GM12872 (cell line): ENCODE data around the gene LRMDA.

Experiments
- TF ChIP-seq, protein P1 (sequence below): IDR thresholded peaks from 3 replicates; pipeline ENCODE4 v1.5.1; 2011; ENCODE audit warnings: low read depth, mild to moderate bottlenecking, low read length, moderate library complexity; ENCODE audit not compliant: insufficient read depth

The LRMDA gene

DNA sequence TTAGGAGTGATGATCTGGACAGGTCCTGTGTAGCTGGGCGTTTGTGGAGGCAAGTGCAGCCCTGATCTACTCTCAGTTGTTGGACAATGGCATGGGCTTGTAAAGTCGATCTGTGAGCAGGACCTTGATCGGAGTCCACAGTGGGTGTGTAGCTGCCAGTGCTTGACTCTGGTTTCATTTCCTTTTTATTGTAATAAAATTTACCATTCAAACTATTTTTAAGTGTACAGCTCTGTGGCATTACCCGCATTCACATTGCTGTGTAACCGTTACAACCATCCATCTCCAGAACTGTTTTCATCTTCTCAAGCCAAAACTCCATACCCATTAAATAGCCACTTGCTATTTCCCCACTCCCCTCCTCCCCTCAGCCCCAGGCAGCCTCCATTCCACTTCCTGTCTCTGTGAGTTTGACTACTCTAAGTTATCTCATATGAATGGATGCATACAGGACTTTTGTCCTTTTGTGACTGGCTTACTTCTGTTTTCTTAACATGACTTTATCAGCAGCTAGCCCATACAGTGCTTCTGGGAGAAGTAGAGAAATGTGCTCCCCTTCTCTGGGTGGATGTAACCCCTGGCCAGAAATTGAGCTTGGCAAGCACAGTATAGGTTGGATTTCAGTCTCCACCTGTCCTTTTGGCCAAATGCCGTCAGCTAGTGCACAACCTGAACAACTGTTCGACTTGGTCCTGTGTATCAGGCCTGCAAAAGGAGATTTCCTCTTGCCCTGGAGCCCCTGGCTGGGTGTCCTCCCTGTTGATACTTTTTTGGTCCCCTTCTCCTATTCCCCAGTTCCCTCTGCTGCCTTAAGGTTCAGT lies 180.0 kb downstream of the LRMDA start:
- TF ChIP-seq, protein P1, sequence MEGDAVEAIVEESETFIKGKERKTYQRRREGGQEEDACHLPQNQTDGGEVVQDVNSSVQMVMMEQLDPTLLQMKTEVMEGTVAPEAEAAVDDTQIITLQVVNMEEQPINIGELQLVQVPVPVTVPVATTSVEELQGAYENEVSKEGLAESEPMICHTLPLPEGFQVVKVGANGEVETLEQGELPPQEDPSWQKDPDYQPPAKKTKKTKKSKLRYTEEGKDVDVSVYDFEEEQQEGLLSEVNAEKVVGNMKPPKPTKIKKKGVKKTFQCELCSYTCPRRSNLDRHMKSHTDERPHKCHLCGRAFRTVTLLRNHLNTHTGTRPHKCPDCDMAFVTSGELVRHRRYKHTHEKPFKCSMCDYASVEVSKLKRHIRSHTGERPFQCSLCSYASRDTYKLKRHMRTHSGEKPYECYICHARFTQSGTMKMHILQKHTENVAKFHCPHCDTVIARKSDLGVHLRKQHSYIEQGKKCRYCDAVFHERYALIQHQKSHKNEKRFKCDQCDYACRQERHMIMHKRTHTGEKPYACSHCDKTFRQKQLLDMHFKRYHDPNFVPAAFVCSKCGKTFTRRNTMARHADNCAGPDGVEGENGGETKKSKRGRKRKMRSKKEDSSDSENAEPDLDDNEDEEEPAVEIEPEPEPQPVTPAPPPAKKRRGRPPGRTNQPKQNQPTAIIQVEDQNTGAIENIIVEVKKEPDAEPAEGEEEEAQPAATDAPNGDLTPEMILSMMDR = no peak

DNA sequence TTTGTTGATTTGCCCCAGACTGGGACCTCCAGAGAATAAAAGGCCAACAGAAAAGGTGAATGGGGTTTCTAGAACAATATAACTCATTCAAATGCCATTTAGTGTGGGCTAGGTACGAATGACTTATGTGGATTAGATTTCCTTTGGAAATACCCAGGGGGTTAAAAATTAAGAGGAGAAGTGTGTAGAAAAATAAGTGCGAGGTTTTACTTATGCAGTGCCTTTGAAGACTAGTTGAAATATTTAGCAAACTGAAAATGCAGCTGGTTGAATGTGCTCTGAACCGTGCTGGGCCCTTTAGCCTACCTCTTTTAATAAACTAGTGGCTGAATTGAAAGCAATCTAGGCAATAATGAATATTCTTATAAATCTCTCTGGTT lies 180.6 kb downstream of the LRMDA start:
- TF ChIP-seq, protein P1 = no peak

DNA sequence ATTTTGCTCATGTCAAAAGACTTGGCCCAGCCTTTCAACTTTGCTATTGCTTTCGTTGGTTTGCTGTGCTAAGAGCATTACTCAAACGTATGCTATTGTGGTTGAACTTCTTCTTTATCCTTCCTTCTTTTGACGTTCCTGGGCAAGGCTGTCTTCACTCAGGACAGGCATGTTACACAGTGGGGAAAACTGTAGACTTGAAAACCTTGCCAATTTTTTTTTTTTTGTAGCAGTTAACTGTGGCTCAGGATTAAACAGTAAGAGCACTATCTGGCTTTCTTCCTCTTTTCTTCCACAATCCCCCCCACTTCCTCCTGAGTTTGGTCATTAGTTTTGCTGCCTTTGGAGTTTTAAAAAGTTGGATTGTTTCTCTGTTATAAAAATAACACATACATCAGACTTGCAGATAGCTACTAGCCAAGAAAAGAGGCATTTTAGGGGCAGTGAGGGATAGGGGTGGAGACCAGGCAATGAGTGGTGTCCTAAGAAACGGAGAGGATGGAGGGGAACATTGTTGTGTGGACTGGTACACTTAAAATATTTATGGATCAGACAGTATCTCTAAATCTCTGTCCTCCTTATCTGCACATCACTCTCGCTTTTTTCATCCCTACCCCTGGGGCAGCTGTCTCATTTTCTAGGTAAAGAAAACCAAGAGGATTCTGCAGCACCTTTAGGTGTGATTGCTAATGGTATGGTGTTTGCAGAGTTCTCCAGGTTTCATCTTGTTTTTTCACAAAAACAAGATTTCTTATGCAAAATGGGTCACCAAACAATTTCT lies 181.7 kb downstream of the LRMDA start:
- TF ChIP-seq, protein P1 = no peak

DNA sequence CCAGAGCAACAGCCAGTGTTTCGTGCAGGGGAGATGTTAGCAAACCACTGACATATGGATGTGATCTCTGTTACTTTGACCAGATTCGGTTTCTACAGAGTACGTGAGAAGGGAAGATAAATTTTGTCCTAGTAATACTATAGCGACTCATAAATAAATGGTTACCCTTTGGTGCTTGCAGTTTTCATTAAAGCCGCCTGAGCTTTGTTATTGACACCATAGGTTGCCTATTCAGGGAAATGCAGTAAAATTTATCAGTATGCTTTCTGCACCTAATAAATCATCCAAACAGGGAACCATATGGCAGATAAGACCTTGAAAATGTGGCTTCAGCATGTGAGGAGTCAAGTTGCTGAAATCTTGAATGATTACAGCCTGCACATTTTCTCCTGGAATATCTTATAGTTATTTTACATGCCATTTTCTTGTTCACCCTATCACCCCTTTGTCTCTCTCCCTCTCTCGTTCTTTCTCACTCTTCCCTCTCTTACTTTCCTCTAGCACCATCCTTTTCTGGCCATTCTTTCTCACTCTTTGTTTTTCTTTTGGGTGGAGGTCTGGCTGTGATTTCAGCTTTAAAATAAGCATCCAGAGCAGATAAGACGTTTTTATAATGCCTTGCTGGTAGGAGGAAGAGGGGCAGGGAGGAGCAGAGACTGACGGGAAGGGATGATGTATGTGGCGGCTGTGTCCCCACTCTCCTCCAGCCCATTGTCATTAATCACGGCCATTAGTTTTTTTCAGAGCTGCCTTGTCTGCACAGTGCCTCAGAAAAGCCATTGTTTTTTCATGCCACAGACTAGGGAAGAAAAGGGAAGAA lies 182.5 kb downstream of the LRMDA start:
- TF ChIP-seq, protein P1 = no peak

DNA sequence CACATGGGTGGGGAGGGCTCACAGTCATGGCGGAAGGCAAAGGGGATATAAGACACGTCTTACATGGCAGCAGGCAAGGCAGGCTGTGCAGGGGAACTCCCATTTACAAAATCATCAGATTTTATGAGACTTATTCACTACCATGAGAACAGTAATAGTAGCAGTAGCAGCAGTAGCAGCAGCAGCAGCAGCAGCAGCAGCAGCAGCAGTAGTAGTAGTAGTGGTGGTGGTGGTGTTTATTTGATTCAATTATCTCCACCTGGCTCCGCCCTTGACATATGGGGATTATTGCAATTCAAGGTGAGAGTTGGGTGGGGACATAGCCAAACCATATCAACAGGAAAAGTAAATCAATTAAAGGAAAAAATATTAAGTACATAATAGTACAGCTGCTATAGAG lies 184.7 kb downstream of the LRMDA start:
- TF ChIP-seq, protein P1 = no peak

DNA sequence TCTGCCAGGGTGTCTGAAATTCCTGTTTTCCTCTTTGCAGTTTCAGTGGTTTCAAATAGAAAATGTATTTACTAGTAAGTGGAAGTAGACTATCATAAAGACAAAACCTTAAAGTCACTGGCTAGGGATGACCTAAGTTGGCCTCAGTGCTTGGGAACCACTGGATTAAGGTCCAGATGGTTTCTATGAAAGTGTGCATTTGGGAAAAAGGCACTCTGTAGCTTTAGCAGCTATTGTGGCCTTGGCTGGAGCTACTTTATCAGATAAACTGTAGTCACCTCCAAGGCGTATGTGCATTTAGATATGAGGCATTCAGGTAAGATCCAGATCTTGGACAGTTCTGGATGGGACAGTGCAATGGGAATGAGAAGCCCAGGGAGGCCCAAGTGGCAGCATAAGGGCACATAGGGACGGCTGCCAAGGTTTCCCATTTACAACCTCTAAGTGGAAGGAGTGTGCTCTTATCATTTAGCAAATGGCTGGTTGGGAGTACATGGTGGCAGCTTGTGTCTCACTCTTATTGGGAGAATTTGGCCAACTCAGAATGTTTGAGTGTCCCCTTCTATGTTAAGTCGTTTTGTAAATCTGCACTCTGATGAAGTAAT lies 185.6 kb downstream of the LRMDA start:
- TF ChIP-seq, protein P1 = no peak
